K562 (cell line): Measurements from ENCODE around the gene MAP3K15. TPM values are rescaled to one million over a fixed set of nuclear protein-coding genes. Genes with fewer than 3 reads are reported as not detected.

Source experiments
- DACH1 ChIP-seq: fragments of 450-650 bp; IDR thresholded peaks from 2 replicates; pipeline ENCODE4 v1.6.1; 2018; ENCODE audit not compliant: partially characterized antibody
- E2F1 ChIP-seq: sonication (generic); formaldehyde crosslinking; IDR thresholded peaks from 2 replicates; pipeline ENCODE4 v1.8.1; 2023; ENCODE audit warnings: mild to moderate bottlenecking, missing genetic modification reagents, moderate library complexity
- EGR1 ChIP-seq: fragments of 450-650 bp; conservative IDR thresholded peaks from 2 replicates; pipeline ENCODE4 v1.6.1; 2017; ENCODE audit warnings: mild to moderate bottlenecking
- FOXK1 ChIP-seq: sonication (generic); formaldehyde crosslinking; IDR thresholded peaks from 2 replicates; pipeline ENCODE4 v1.8.0; 2022; ENCODE audit warnings: missing genetic modification reagents, mild to moderate bottlenecking, borderline replicate concordance
- KHSRP ChIP-seq: fragments of 450-650 bp; IDR thresholded peaks from 2 replicates; pipeline ENCODE4 v1.6.1; 2017
- MBD2 ChIP-seq: sonication (generic); IDR thresholded peaks from 2 replicates; pipeline ENCODE4 v1.6.1; 2016; ENCODE audit warnings: low read depth, borderline replicate concordance
- MTA1 ChIP-seq: fragments of 450-650 bp; IDR thresholded peaks from 2 replicates; pipeline ENCODE4 v1.6.1; 2017; ENCODE audit warnings: borderline replicate concordance
- RB1 ChIP-seq: fragments of 450-650 bp; IDR thresholded peaks from 2 replicates; pipeline ENCODE4 v1.6.1; 2017; ENCODE audit warnings: low read depth, mild to moderate bottlenecking
- SMARCE1 ChIP-seq: fragments of 450-650 bp; IDR thresholded peaks from 2 replicates; pipeline ENCODE4 v1.7.1; 2016; ENCODE audit warnings: mild to moderate bottlenecking
- U2AF2 ChIP-seq: fragments of 200-400 bp; formaldehyde crosslinking; optimal IDR thresholded peaks from 2 replicates; pipeline ENCODE3; 2017; ENCODE audit warnings: low read depth, mild to moderate bottlenecking, low read length
- ZBTB12 ChIP-seq: fragments of 250-450 bp; sonication (Bioruptor Pico); IDR thresholded peaks from 2 replicates; pipeline ENCODE4 v1.4.0; 2020
- polyA plus RNA-seq, 8 experiments: library from polyadenylated mRNA; depleted of rRNA in 4 of 8; stranded (reverse) in 5 of 8; unstranded in 3 of 8; fragments of >200 nt; fragmentation: Nextera tagmentation in 2 of 8; fragmentation: Illumina TruSeq in 1 of 8; extraction: Ambion mirVana in 2 of 8; extraction: Trizol in 1 of 8; gene quantifications; 2 replicates each; pipeline versions ENCODE4 v1.2.1 to v1.2.3, GENCODE V29; 2011 to 2014; ENCODE audit warnings: inconsistent platforms in 1 of 8, missing spikeins in 1 of 8
- total RNA-seq, 7 experiments: library from RNA; depleted of rRNA in 6 of 7; stranded (reverse); fragments of >200 nt in 6 of 7; fragmentation: Illumina TruSeq in 2 of 7; extraction: Trizol in 2 of 7; gene quantifications; 2 replicates each; pipeline versions ENCODE4 v1.2.1 to v1.2.3, GENCODE V29; 2011 to 2021; ENCODE audit warnings: low replicate concordance in 1 of 7
- TF ChIP-seq, protein P1 (sequence below): fragments of 450-650 bp; IDR thresholded peaks from 2 replicates; pipeline ENCODE4 v1.6.1; 2016; ENCODE audit warnings: borderline replicate concordance
- TF ChIP-seq, protein P2 (sequence below), 2 experiments: fragments of 450-650 bp in 1 of 2; sonication (generic) in 1 of 2; formaldehyde crosslinking in 1 of 2; IDR thresholded peaks; 2 replicates each; pipeline versions ENCODE4 v1.7.1 to v1.9.0; 2016 to 2022; ENCODE audit warnings: inconsistent platforms in 1 of 2, mild to moderate bottlenecking in 1 of 2, missing genetic modification reagents in 1 of 2

The MAP3K15 gene
- total and polyA plus RNA-seq, 9 of the 15 experiments (the other 6 are each of a cell fraction or from before 2014, with no cell fraction given), result 0.03 to 0.29 (median 0.14) TPM; not detected in 5

- TF ChIP-seq E2F1, result 0 out of 2 replicates have a peak, but pooled peaks have one; percentile 42
- peak; percentile 23 for TF ChIP-seq DACH1
- TF ChIP-seq, protein P1, sequence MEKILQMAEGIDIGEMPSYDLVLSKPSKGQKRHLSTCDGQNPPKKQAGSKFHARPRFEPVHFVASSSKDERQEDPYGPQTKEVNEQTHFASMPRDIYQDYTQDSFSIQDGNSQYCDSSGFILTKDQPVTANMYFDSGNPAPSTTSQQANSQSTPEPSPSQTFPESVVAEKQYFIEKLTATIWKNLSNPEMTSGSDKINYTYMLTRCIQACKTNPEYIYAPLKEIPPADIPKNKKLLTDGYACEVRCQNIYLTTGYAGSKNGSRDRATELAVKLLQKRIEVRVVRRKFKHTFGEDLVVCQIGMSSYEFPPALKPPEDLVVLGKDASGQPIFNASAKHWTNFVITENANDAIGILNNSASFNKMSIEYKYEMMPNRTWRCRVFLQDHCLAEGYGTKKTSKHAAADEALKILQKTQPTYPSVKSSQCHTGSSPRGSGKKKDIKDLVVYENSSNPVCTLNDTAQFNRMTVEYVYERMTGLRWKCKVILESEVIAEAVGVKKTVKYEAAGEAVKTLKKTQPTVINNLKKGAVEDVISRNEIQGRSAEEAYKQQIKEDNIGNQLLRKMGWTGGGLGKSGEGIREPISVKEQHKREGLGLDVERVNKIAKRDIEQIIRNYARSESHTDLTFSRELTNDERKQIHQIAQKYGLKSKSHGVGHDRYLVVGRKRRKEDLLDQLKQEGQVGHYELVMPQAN, result peak; percentile 77; the same call in 1 of the 2 replicates
- no peak for TF ChIP-seq SMARCE1
- peak; percentile 52; the same call in 1 of the 2 replicates for TF ChIP-seq RB1
- no peak for TF ChIP-seq FOXK1 (CRISPR knock-in tag)
- TF ChIP-seq U2AF2, result no peak
- peak; percentile 76; the same call in 1 of the 2 replicates for TF ChIP-seq MBD2
- TF ChIP-seq, protein P2, sequence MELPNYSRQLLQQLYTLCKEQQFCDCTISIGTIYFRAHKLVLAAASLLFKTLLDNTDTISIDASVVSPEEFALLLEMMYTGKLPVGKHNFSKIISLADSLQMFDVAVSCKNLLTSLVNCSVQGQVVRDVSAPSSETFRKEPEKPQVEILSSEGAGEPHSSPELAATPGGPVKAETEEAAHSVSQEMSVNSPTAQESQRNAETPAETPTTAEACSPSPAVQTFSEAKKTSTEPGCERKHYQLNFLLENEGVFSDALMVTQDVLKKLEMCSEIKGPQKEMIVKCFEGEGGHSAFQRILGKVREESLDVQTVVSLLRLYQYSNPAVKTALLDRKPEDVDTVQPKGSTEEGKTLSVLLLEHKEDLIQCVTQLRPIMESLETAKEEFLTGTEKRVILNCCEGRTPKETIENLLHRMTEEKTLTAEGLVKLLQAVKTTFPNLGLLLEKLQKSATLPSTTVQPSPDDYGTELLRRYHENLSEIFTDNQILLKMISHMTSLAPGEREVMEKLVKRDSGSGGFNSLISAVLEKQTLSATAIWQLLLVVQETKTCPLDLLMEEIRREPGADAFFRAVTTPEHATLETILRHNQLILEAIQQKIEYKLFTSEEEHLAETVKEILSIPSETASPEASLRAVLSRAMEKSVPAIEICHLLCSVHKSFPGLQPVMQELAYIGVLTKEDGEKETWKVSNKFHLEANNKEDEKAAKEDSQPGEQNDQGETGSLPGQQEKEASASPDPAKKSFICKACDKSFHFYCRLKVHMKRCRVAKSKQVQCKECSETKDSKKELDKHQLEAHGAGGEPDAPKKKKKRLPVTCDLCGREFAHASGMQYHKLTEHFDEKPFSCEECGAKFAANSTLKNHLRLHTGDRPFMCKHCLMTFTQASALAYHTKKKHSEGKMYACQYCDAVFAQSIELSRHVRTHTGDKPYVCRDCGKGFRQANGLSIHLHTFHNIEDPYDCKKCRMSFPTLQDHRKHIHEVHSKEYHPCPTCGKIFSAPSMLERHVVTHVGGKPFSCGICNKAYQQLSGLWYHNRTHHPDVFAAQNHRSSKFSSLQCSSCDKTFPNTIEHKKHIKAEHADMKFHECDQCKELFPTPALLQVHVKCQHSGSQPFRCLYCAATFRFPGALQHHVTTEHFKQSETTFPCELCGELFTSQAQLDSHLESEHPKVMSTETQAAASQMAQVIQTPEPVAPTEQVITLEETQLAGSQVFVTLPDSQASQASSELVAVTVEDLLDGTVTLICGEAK (IDR thresholded peaks at IDR 0.05), result no peak
- TF ChIP-seq, protein P2 (CRISPR knock-in tag; IDR thresholded peaks at IDR 0.05), result no peak
- peak; percentile 82 for TF ChIP-seq ZBTB12 (CRISPR knock-in tag)
- TF ChIP-seq MTA1, result peak; percentile 98
- TF ChIP-seq KHSRP, result peak; percentile 81
- peak; percentile 94 for TF ChIP-seq EGR1
Observed at GRCh38 chrX:19343535-19344408, 171.5 kb downstream of the MAP3K15 start, which contains the start of gene PDHA1 (continued).
